Psoas muscle (tissue), 8 donors: ENCODE data around the gene LSM7. TPM values are rescaled to one million over a fixed set of nuclear protein-coding genes. Genes with fewer than 3 reads are reported as not detected.

Experiments used
- ATAC-seq, 4 donors: fragments of 200-7000 bp; cut with Tn5 transposase; one replicate each; pipeline ENCODE4 v1.9.1; 2020; ENCODE audit warnings: moderate library complexity in 3 of 4, mild to moderate bottlenecking in 2 of 4
- DNase-seq, 2 donors: peaks; one replicate each; pipeline ENCODE4 v3.0.0-alpha.2; 2020
- H3K27ac ChIP-seq: fragments of 200-600 bp; one replicate; pipeline ENCODE4 v1.8.0; 2022
- H3K27me3 ChIP-seq, 3 donors: fragments of 200-600 bp in 1 of 3; one replicate each; pipeline versions ENCODE4 v1.6.1 to v1.8.0; 2013 to 2022; ENCODE audit warnings: low read length in 2 of 3, mild to moderate bottlenecking in 2 of 3, moderate library complexity in 1 of 3; ENCODE audit not compliant: insufficient read depth in 3 of 3
- H3K36me3 ChIP-seq, 2 donors: fragments of 200-600 bp in 1 of 2; one replicate each; pipeline versions ENCODE4 v1.6.1 to v1.8.0; 2013 to 2022; ENCODE audit warnings: low read depth in 1 of 2, mild to moderate bottlenecking in 1 of 2, moderate library complexity in 1 of 2; ENCODE audit not compliant: insufficient read depth in 1 of 2
- H3K4me1 ChIP-seq: fragments of 200-600 bp; one replicate; pipeline ENCODE4 v1.8.0; 2022
- H3K4me3 ChIP-seq: fragments of 200-600 bp; one replicate; pipeline ENCODE4 v1.8.0; 2022; ENCODE audit warnings: mild to moderate bottlenecking
- H3K9me3 ChIP-seq: fragments of 200-600 bp; one replicate; pipeline ENCODE4 v1.8.0; 2022
- CTCF ChIP-seq: fragments of 200-600 bp; IDR thresholded peaks from one replicate; pipeline ENCODE4 v1.8.0; 2022; ENCODE audit warnings: antibody characterized with exemption
- WGBS, 3 donors: extraction: QIAGEN DNeasy Blood & Tissue Kit; methylation state at CpG; one replicate each; pipeline versions ENCODE4 v1.1.6 to v1.1.7; 2013; 5-methylcytosine and 5-hydroxymethylcytosine counted together
- intact Hi-C, 2 donors: fragments of 100-400 bp; cut with DNase I; formaldehyde crosslinking; loops; one replicate each; pipeline versions ENCODE4 v1.11.0 to v1.14.2; 2022
- polyA plus RNA-seq, 3 donors: library from polyadenylated mRNA; stranded (reverse); fragments of 200-250 nt; gene quantifications; one replicate each; pipeline ENCODE4 v1.2.3, GENCODE V29; 2013
- total RNA-seq, 4 donors: library from RNA; stranded (reverse); fragmentation: NEBNext Ultra II Directional in 2 of 4; extraction: Animal tissue kit (Norgen Biotek cat#: 25700) in 2 of 4; gene quantifications; one replicate each; pipeline versions ENCODE4 v1.2.1 to v1.2.4, GENCODE V29; 2021 to 2023
- donor health status: healthy with polysubstance abuse.
- donor health status: DM: no; HTN: no; CAD: no; lungs with moderate emphysema.
- donor health status: Bipolar disorder and iron deficiency.
- donor health status: healthy.
- donor health status: DM: yes; HTN: yes; CAD: no.
- donor health status: DM: no; HTN: no; CAD: no.
- donor health status: DM: no; HTN: no; CAD: no.
- donor health status: DM: yes; HTN: yes; CAD: no.

The LSM7 gene
- total and polyA plus RNA-seq, 7 donors = 42.2 to 323 (median 89.8) TPM

GRCh38 chr19:2362970-2363300 lies 34.5 kb upstream of the LSM7 start:
- no peak for ATAC-seq
- peaks cover 0 to 28% (median 8%) of the 10 kb centered on the region in 3 donors for H3K27me3 ChIP-seq
- H3K27ac ChIP-seq = no peak overlapping the region
- DNase-seq = no peak
- 69 to 78% (median 72%) methylated on average over 15 of the region's 15 CpGs for WGBS, 3 donors
- TF ChIP-seq CTCF = no peak
- intact Hi-C loops = no loop called here
- no peak overlapping the region for H3K4me3 ChIP-seq
- H3K36me3 ChIP-seq = no peaks in the 10 kb centered on the region
- H3K9me3 ChIP-seq = no peaks in the 10 kb centered on the region
- no peaks in the 10 kb centered on the region for H3K4me1 ChIP-seq

- Histone ChIP-seq H3K4me3 (no peak overlapping the region), H3K4me1 (no peaks in the 10 kb centered on the region), H3K9me3 (no peaks in the 10 kb centered on the region), H3K27ac (no peak overlapping the region), H3K36me3 (no peaks in the 10 kb centered on the region), H3K27me3 (peaks cover 0 to 28% (median 8%) of the 10 kb centered on the region in 3 donors)
- ATAC-seq (no peak), DNase-seq (no peak)
- WGBS, 3 donors = 90 to 94% (median 91%) methylated on average over 11 of the region's 11 CpGs
- no peak for TF ChIP-seq CTCF
- intact Hi-C loops = no loop called here
These were observed 33.9 kb upstream of the LSM7 start for GRCh38 chr19:2362046-2362969.

- DNase-seq = peak in 1 of 2 donors; percentile 9
- H3K4me1 ChIP-seq = no peaks in the 10 kb centered on the region
- H3K4me3 ChIP-seq = no peak overlapping the region
- intact Hi-C loops = no loop called here
- no peak for TF ChIP-seq CTCF
- no peak for ATAC-seq
- no peaks in the 10 kb centered on the region for H3K9me3 ChIP-seq
- WGBS, 3 donors = 24 to 26% (median 25%) methylated on average over 21 to 24 of the region's 24 CpGs
- no peak overlapping the region for H3K27ac ChIP-seq
- H3K27me3 ChIP-seq = peaks cover 0 to 28% (median 8%) of the 10 kb centered on the region in 3 donors
- no peaks in the 10 kb centered on the region for H3K36me3 ChIP-seq
These were observed 33.1 kb upstream of the LSM7 start for GRCh38 chr19:2361246-2362045.

GRCh38 chr19:2360833-2361232 lies 32.4 kb upstream of the LSM7 start:
- H3K4me1 ChIP-seq = peaks cover 5% of the 10 kb centered on the region
- H3K27me3 ChIP-seq = peaks cover 0 to 28% (median 8%) of the 10 kb centered on the region in 3 donors
- no peaks in the 10 kb centered on the region for H3K36me3 ChIP-seq
- intact Hi-C loops = no loop called here
- DNase-seq (no peak), ATAC-seq (no peak)
- no peak overlapping the region for H3K27ac ChIP-seq
- no peak for TF ChIP-seq CTCF
- H3K9me3 ChIP-seq = no peaks in the 10 kb centered on the region
- 55 to 65% (median 62%) methylated on average over 11 of the region's 11 CpGs for WGBS, 3 donors
- H3K4me3 ChIP-seq = no peak overlapping the region
